Stimulated activated CD8-positive, alpha-beta memory T cell treated with anti-CD3 and anti-CD28 coated beads, Interleukin-12 subunit alpha, Interleukin-12 subunit beta, amount 100 ng/mL, for 24 hours (primary cell): Measurements from ENCODE around the gene CYP2D6.
"Not testable (repeated sequence)": the region's sequence is repeated elsewhere in the genome, so short reads cannot be mapped to it uniquely, and the experiment has no call there.

ENCODE experiments used
- DNase-seq: peaks from one replicate; pipeline ENCODE4 v3.0.0-alpha.2; 2020; ENCODE audit errors: extremely low read depth

Gene CYP2D6

DNA sequence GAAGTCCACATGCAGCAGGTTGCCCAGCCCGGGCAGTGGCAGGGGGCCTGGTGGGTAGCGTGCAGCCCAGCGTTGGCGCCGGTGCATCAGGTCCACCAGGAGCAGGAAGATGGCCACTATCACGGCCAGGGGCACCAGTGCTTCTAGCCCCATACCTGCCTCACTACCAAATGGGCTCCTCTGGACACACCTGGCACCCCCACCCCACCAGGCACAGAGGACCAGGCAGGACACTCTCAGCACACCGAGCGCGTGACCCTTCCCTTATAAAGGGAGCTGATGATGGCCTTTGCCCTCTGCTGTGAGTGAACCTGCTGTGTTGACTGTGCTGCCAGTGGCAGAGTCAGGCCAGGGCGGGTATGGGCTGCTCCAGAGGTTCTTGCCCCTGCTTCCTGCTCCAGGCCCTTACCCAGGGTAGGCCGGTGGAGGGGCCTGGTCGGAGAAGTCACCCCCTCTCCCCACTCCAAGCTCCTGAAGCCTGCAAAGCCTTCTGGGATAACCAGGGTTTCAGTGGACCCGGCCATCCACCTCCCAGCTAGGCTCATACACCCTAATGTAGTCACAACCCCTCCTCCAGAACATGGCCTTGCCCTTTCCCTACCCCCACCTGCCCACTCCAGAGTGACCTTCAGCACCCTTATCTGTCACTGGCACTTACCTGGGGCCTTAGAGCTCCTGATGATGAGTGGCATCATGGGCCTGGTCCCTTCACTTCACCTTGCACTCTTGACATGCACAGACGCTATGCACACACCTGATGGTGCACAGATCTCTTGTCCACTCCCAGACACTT is at the start of gene CYP2D6:
TSS of gene CYP2D6 (minus strand) at position 172 of the 793 bp plus-strand sequence. CDS start at position 153, 19 bp downstream.
- DNase-seq, result not testable (repeated sequence)

DNA sequence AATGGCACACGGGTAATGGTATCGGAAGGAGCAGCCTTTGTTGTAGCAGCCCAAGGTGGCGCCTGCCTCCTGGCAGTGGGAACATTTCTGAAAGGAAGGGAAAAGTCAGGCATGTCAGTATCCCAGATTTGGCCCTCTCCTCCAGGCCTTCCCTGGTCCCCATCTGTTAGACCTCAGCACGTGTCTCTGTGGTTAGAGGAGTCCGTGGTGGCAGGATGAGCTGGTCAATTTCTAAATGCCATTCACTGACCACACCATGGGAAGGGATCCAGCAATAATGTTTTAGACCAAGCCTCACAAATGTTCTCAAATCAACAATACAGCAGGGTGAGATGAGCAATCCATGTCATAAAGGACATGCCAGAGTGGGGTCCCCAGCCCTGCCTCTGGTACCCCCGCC is 49.0 kb upstream of the CYP2D6 start:
- DNase-seq, result no peak

DNA sequence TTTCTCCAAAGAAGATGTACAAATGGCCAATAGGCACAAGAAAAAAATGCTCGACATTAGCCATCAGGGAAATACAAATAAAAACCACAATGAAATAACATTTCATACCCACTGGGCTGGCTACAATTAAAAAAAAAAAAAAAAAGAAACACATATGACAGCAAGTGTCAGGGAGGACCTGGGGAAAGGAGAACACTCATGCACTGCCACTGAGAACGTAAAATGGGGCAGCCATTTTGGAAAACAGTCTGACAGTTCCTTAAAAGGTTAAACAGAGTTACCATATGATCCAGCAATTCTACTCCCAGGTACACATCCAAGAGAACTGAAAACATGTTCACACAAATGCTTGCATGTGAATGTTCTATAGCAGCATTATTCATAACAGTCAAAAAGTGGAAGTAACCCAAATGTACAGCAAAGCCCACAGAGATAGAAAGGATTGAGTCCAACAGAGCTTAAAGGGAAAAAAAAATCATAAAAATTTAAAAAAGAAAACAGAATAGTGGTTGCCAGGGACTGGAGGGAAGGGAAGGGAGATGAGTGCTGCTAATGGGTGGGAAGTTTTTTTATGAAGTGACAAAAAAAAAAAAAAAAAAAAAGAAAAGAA is 48.4 kb upstream of the CYP2D6 start:
- DNase-seq, result no peak

DNA sequence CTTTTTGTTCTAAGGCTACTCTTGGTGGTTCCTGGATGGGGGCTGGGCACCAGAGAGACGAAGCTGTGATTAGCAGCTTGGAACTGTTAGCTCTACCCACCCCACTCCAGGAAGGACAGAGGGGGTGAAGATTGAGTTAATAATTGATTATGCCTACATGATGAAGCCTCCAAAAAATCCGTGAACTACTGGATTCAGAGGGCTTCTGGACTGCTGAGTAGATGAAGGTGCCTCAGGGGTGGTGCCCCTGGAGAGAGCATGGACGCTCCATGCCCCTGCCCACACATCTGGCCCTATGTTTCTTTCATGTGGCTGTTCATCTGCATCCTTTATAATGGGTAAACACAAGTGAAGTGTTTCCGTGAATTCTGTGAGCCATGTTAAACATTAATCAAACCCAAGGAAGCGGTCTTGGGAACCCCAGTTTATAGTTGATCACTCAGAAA is 47.3 kb upstream of the CYP2D6 start:
- no peak for DNase-seq

DNA sequence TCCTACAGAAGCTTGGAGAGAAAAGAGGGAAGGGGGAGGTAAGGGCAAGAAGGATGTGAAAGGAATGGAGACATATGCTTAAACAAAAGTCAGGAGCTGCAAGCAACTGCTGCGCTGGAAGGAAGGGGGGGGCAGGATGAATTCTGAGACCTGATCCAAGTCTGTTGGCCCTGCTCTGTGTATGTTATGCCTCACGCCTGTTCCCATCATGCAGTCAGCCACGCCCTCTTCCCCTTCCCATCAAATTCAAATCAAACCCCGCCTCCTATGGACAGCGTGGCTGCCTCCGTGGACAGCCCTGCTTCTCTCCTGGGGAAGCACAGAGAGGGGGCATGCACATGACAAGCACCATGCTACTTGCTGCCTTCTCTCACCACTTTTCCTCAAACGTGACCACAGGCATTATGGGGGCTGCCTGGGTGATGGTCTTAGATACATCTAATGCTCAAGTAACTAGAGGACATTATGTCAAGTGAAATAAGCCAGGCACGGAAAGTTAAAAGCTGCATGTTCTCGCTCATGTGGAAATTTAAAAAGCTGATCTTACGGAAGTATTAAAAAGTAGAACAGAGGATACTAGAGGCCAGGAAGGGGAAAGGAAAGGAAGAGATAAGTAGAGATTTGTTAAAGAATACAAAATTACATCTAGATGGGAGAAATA is 45.8 kb upstream of the CYP2D6 start:
- DNase-seq, result no peak

DNA sequence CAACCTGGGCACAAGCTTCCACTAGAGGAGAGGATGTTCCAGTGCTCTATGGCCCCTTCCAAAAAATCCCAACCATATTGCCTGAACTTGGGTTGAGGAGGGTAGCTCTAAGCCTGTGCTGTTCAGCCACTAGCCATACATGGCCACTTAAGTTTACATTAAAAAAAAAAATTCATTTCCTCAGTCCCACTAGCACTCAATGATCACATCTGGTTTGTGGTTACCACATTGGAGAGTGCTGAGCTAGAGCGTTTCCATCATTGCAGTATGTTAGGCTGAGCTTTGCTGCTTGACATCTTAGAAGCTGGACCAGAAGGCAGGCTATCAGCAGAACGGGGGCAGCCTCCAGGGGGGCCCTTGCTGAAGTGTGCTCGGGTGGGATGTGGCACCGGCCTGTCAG is 43.5 kb upstream of the CYP2D6 start:
- no peak for DNase-seq

DNA sequence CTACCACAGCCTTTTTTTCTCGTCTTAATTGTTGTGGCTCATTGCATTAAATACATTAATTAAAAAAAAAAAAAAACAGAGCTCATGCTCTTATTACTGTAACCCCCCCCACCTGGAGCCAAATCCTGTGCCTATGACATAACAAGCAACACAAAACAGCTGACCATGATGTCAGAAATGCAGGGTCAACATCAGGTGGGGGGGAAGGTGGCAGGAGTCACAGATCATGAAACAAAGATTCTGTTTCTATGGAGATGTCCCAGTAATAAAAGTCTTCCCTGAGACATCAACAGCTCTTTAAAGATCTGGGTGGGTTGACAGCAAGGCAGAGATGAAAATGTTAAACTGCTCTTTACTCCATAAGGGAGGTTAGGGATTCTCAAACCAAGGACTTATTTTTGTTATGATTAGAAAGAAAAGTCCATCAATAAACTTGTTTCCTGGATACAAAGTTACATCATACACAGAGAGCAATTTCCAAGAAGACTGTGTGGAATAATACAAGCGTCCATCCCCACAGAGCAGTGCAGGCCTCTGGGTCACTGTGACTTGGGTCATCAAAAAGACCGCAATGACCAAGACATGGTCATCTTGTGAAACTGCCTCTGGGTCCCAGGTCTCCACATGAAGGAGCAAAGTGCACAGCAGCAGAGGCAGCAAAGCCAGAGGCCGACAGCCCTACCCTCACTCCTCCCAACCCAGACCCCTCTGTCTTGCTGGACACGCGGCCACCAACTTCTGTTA is 42.7 kb upstream of the CYP2D6 start:
- DNase-seq, result no peak

DNA sequence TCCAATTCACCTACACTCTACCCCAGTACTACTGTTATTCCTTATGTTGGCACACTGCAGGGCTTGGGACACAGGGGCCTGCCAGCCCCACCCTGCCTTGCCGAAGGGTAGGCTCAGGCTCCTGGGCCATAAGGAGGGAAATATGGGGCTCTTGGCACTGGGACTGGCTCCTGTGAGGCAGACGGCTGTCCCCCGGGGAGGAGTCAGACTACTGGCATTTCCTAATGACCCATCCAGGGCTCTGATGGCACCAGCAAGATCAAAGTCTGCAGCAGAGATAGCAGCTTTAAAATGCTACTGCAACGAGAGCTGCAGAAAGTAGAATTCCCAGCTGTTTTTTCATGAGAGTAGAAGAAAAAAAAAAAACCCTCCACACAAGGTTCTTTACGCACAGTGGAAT is 42.2 kb upstream of the CYP2D6 start:
- DNase-seq, result no peak

DNA sequence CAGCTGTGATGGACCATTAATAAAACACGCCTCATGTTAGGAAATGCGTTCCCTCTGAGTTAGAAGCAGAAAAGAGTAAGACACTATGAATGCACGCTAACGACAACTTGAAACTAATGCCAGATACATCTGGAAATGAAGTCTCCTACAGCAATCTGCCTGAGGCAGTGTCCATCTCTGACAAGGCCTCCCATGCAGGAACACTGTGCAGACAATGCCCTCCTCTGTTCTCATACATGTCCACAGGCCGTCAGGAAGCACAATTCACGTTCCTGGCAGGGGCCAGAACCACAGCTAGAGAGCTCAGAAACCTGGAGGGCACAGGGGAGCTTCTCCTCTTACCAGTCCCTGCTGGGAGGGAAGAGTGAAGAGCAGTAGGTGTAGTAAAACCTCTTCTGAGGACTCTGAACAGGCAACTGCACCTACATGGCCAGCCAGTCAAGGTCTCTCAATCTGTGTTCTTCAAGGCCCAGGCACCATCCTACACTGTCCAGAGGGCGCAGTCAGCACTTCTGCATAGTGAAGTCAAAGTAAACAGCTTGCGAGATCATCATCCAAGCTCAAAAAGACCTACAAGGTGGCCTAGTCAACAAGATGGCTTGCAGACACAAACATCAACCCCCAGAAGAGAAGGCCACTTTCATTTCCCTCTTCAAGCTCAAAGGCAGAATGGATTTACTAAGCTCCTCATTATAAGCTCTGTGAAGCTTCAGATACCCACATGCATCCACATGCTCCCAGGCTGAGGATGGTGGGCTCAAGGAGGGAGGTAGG is 41.5 kb upstream of the CYP2D6 start:
- no peak for DNase-seq

DNA sequence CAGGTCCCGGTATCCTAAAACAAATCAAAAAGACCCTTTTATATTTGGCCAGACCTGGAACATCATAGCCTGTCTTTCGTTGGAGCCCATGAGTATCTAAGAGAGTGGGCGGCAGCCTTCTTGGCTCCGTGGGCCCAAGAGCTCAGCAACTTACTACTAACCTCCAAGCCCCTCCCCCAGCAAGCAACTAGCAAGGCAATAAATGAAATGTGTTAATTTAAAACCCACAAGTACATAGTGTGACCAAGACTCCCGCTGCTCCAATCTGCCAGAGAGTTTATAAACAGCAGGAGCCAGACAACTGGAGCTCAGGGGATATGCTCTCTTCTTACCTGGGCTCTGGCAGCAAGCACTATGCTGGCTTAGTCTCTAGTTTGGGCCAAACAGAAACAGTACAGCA is 40.8 kb upstream of the CYP2D6 start:
- DNase-seq, result no peak

DNA sequence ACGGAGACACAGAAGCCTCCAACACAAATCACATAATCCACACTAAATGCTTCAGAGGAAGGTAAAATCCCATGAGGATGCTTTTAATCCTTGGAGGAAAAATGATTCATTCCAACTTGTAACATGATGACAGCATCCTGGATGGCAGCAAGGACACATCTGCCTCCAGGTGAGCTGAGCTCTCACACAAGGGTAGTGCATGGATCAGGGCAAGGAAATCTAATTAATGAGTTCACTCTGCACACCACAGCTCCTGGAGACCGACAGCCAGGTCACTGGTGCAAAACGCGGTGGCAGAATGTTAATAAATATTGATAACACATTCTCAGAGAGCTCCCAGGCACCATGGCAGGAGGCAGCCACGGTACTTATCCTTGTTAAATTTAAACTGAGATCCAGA is 40.3 kb upstream of the CYP2D6 start:
- DNase-seq, result no peak

DNA sequence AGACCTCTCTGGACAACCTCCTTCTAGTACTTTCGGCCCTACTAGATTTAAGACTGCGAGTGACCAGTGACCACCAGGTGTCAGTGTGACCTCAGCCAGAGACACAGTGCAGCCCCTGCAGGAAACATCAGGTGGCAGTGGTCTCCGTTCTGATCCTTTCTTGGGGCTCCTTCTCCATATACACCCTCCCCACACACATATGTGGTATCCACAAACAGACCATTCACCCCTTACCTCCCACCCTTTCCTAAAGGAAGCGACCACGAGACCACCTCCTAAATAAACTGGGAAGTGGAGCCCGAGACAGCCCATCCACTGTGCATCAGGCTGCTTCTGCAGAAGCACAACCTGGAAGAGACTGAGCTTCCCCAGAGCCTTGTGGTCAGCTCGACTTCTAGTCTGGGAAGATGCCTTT is 38.5 kb upstream of the CYP2D6 start:
- DNase-seq, result no peak

DNA sequence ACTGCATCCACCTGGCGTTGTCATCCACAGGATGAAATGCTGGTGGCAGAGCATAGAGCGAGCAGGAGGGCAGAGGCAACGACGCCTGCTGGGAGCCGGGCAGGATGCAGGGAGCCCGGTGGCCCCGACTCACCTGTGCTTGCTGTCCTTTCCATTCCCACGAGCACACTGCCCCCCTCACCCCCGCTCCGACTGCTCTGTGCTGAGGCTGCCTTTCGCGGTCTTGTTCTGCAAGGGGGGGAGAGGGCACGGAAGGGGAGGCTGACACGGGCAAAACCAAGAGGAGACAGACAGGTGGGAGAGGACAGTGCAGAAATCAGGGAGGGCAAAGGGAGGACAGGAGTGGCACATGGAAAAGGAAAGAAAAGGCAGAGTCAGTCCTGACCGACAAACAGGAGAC is 37.9 kb upstream of the CYP2D6 start:
- no peak for DNase-seq

DNA sequence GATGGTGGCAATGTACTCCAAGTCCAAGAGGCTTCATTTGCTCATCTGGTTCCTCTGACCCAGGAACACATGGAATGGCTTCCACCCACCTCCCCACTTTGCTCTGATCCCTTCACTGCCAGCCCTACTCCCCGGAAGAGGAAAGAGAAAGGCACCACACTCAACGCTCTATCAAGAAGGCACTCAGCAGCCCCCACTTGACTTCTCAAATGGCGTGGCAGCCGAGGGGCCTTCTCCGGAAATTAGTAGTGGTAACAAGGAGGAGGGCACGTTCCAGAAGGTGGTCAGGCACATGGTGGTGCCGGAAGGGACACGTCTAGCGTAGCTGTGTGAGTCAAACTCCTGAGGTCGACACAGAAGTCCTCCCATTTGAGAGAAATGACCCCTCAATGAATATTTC is 36.5 kb upstream of the CYP2D6 start:
- no peak for DNase-seq

DNA sequence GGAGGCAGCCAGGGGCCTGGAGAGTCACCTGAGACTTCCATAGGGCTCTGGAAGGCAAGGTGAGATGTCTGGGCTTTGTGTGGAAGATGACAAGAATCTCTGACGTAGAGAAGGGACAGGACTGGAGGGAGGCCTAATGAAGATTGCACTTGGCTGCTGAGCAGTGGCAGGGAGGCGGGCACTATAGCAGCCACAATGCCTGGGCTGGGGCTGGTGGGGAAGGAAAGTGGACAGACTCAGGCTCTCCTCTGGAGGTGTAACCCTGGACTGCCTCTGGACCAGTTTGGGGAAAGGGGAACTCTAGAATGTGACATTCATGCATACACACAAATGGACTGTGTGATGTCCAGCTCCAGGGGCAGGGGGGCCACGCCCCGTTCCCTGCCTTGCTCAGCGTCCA is 34.3 kb upstream of the CYP2D6 start:
- no peak for DNase-seq

DNA sequence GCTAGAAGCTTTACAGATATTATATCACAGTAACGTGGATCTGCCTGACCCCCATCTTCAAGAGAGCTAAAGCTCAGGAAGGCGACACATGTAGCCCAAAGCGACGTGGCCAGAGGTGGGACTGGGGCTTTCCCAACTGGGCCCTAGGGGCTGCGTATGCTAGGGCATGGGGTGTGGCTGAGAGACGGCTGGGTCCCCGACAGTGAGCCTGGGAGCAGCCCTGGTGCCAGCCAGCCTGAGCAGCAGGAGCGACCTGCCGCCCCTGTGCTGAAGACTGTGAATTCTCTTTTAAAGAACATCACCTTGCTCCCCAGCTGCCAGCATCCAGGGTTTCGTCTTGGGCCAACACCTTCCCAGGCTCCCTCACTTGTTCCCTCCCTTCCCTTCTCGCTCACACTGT is 32.9 kb upstream of the CYP2D6 start:
- no peak for DNase-seq

DNA sequence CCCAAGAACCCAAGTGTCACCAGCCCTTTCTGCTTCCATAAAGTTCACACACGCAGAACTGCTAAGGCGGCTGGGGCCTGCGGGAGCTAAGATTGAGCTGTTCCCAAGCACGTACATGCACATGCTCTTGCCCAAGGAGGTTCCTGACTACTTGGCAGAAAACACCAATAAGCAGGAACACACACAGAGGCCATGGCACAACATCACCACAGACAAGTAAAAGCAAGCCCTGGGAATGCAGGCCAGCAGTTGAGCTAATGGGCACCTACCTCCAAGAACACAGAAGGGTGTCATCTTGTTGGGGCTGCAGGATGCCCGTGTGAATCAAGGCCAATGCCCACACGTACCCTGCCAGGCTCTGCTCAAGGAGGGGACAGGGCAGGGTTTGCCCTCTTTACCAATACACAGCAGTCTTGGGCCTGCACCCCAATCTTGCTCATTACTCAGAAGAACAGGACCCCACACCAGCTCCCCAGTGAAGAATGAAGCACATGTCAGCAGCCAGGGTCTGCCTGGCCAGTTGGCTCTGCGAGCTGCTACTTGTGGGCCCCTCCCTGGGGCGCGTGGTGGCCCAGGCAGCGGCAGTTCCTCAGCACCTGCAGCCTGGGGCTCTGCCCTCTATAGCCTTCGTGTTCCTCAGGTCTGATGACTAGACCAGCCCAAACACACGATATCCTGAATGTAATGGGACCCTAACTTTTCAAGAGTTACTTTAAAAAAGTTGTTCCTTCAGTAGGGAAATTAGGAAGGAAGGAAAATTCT is 32.3 kb upstream of the CYP2D6 start:
- DNase-seq, result no peak

DNA sequence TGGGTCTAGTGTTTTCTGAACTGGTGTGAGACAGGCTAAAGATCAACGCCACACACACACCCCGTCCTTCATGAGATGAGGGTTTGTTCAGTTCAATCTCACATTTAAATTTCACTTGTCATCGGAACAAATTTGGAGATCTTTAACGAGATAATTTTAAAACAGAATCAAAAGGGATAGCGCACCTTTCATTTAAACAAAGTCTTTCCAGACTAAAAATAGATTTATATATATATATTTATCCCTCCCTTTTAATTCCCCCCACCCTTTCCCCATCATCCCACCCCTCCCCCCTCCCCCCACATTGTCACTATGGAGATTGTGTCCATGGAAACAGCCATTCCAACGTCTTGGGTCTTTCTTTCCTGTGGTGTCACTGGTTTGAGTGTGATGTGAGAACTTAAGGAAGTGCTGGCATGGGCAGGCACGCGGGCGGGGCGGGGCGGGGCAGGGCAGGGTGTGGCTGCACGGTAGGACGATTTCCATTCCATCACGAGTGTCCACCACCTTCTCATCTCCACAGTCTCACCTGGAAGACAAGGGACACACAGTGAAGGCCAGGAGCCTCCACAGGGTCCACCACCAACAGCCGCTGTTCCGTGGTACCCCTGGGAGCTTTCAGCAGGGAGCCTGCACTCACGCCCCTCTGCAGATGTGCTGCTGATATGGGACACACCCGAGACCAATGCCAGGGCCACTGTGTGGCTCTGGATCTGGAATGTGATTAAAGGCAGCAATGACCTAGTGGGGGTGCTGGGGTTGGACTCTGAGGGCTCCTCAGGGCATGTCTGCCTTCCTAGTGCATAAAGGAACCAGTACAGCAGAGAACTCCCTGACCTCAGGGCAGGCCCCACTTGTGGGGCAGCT is 30.5 kb upstream of the CYP2D6 start:
- no peak for DNase-seq

DNA sequence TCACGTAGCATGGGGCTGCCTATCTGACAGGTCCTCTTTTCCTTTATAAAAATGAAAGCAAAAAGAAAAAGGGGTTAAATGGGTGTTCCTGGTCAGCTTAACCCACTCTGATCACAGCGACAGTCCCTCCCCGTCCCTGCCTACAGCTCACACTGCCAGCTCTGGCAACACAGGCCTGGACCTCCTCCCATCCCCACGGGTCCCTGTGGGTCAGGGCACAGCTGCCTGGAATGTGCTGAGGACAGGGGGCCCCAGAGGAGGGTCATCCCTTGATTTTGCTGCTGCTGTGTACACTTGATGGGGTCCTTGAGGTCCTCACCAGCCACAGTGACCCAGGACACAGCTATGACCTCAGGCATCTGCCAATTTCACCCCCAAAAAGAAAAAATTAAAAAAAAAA is 29.6 kb upstream of the CYP2D6 start:
- no peak for DNase-seq
